Gastroesophageal sphincter (tissue), 4 donors: Measurements from ENCODE around the gene TP63. TPM values are rescaled to one million over a fixed set of nuclear protein-coding genes. Genes with fewer than 3 reads are reported as not detected.

ENCODE experiments used
- ATAC-seq: fragments of 150-250 bp; one replicate; pipeline ENCODE4 v1.9.1; 2016; ENCODE audit warnings: mild to moderate bottlenecking, moderate library complexity
- H3K27ac ChIP-seq, 4 donors: fragments of 200-600 bp; sonication (generic) in 3 of 4; 1 replicate in 3 of 4; 2 replicates in 1 of 4; pipeline ENCODE4 v1.5.1; 2016 to 2019
- H3K27me3 ChIP-seq: fragments of 200-600 bp; sonication (generic); one replicate; pipeline ENCODE4 v1.5.1; 2019
- H3K36me3 ChIP-seq, 2 donors: fragments of 200-600 bp; sonication (generic); one replicate each; pipeline ENCODE4 v1.5.1; 2019; ENCODE audit warnings: control low read depth in 1 of 2
- H3K4me1 ChIP-seq, 3 donors: fragments of 200-600 bp; sonication (generic); 1 replicate in 2 of 3; 2 replicates in 1 of 3; pipeline ENCODE4 v1.5.1; 2016 to 2019; ENCODE audit warnings: control low read depth in 2 of 3
- H3K4me3 ChIP-seq, 2 donors: fragments of 200-600 bp; sonication (generic); one replicate each; pipeline ENCODE4 v1.5.1; 2019; ENCODE audit warnings: mild to moderate bottlenecking in 1 of 2, moderate library complexity in 1 of 2
- H3K9me3 ChIP-seq, 3 donors: fragments of 200-600 bp; sonication (generic); one replicate each; pipeline ENCODE4 v1.5.1; 2017 to 2019; ENCODE audit warnings: control low read depth in 2 of 3
- EP300 ChIP-seq: sonication (generic); formaldehyde crosslinking; IDR thresholded peaks from one replicate; pipeline ENCODE4 v1.6.1; 2017; ENCODE audit warnings: antibody characterized with exemption, mild to moderate bottlenecking
- POLR2A ChIP-seq, 2 donors: fragments of 450-650 bp; IDR thresholded peaks; one replicate each; pipeline ENCODE4 v1.6.1; 2017; ENCODE audit warnings: antibody characterized with exemption in 2 of 2, mild to moderate bottlenecking in 2 of 2, moderate library complexity in 1 of 2
- POLR2AphosphoS5 ChIP-seq: sonication (generic); formaldehyde crosslinking; IDR thresholded peaks from one replicate; pipeline ENCODE4 v1.6.1; 2017; ENCODE audit warnings: antibody characterized with exemption
- WGBS, 2 donors: methylation state at CpG; one replicate each; pipeline ENCODE4 v1.1.5; 2018; ENCODE audit warnings: low coverage in 1 of 2; 5-methylcytosine and 5-hydroxymethylcytosine counted together
- total RNA-seq, 4 donors: library from RNA; depleted of rRNA; stranded (reverse); fragments of >200 nt; gene quantifications; one replicate each; pipeline ENCODE4 v1.1.0, GENCODE V29; 2016
- TF ChIP-seq, protein P1 (sequence below), 4 experiments: fragments of 200-600 bp in 2 of 4; fragments of 450-650 bp in 2 of 4; sonication (generic) in 1 of 4; IDR thresholded peaks; one replicate each; pipeline ENCODE4 v1.5.1; 2017 to 2019; ENCODE audit warnings: antibody characterized with exemption in 4 of 4, mild to moderate bottlenecking in 2 of 4, moderate library complexity in 2 of 4

The TP63 gene
- total RNA-seq, 4 donors from 2014 or later, result 0.13 to 7.4 (median 3.4) TPM; not detected in 1

DNA sequence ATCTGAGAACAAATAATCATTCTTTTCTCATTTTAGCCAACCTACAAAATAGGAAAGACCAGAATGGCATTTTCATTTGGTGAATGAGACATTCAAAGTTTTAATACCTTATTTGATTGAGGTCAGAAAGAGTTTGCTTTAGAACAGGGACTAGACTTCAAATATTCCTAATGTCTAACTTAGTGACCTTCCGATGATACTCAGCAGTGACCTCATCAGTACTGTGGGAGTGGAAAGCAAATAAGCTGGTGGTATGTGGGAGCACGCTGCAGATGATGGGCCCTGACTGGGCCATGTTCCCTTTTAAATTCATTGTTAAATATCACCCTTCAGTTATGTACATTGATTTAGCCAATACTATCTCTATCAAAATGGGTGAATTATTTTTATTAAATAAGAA lies 266.2 kb downstream of the TP63 start:
- Histone ChIP-seq H3K4me1 (no peaks in the 10 kb centered on the region), H3K27me3 (no peaks in the 10 kb centered on the region), H3K4me3 (no peak overlapping the region), H3K9me3 (no peaks in the 10 kb centered on the region), H3K36me3 (no peaks in the 10 kb centered on the region), H3K27ac (no peak overlapping the region)
- ATAC-seq, result no peak
- WGBS, 2 donors, result 75 to 90% methylated on average over 2 of the region's 2 CpGs
- no peak for TF ChIP-seq POLR2AphosphoS5
- TF ChIP-seq, protein P1, sequence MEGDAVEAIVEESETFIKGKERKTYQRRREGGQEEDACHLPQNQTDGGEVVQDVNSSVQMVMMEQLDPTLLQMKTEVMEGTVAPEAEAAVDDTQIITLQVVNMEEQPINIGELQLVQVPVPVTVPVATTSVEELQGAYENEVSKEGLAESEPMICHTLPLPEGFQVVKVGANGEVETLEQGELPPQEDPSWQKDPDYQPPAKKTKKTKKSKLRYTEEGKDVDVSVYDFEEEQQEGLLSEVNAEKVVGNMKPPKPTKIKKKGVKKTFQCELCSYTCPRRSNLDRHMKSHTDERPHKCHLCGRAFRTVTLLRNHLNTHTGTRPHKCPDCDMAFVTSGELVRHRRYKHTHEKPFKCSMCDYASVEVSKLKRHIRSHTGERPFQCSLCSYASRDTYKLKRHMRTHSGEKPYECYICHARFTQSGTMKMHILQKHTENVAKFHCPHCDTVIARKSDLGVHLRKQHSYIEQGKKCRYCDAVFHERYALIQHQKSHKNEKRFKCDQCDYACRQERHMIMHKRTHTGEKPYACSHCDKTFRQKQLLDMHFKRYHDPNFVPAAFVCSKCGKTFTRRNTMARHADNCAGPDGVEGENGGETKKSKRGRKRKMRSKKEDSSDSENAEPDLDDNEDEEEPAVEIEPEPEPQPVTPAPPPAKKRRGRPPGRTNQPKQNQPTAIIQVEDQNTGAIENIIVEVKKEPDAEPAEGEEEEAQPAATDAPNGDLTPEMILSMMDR (IDR thresholded peaks at IDR 0.05), result no peak
- TF ChIP-seq POLR2A (IDR thresholded peaks at IDR 0.05), result no peak
- TF ChIP-seq EP300, result no peak

DNA sequence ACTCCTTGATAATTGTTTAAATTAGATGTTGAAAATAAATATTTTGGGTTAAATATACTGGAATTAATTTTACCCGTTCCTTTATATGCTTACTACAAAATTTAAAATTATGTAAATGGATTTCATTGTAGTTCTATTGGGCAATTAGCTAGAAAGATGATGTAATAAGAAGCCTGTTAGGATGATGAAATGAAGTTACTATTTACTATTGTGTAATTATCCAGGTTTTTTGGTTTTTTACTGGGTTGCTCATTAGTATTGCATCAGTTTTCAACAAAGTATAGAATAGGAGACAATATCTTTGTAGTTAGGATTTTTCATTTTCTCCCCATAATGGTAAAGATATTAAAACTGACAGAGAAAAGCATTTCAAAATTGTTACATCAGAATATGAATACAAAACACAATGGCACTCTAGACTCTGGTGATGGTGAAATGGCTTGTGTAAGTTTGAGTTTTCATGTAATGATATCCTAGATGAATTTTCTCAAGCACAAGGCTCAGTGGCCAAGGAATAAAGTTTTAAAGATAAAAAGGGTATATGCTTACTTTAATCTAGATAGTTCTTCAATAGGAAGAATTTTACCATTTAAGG lies 267.5 kb downstream of the TP63 start:
- no peaks in the 10 kb centered on the region for H3K9me3 ChIP-seq
- no peak overlapping the region for H3K4me3 ChIP-seq
- no peaks in the 10 kb centered on the region for H3K36me3 ChIP-seq
- no peaks in the 10 kb centered on the region for H3K27me3 ChIP-seq
- 86 to 95% methylated on average over 1 of the region's 1 CpG for WGBS, 2 donors
- TF ChIP-seq, protein P1 (IDR thresholded peaks at IDR 0.05), result no peak
- no peak for TF ChIP-seq POLR2AphosphoS5
- no peak for TF ChIP-seq EP300
- TF ChIP-seq POLR2A (IDR thresholded peaks at IDR 0.05), result no peak
- H3K27ac ChIP-seq, result no peak overlapping the region
- H3K4me1 ChIP-seq, result no peaks in the 10 kb centered on the region
- no peak for ATAC-seq

DNA sequence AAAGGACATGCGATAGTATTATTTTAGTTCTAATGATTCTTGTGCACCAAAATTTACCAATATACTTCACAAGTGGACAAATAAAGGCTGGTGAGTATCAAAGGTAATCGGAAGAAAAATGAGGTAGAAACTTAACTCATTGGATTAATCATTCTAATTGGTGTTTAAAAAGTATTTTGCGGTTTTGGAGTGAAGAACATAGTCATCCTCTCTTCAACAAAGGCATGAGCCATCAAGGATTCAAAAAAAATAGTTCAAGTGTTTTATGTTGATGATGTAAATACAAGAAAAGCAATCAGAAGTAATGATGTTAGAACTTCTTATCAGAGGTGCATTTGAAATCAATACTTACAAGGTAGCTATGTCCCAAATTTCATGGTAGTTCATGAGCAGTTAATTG lies 268.0 kb downstream of the TP63 start:
- no peaks in the 10 kb centered on the region for H3K9me3 ChIP-seq
- no peaks in the 10 kb centered on the region for H3K4me1 ChIP-seq
- no peak overlapping the region for H3K4me3 ChIP-seq
- TF ChIP-seq EP300, result no peak
- no peak for TF ChIP-seq POLR2A (IDR thresholded peaks at IDR 0.05)
- TF ChIP-seq, protein P1 (IDR thresholded peaks at IDR 0.05), result no peak
- TF ChIP-seq POLR2AphosphoS5, result no peak
- H3K27me3 ChIP-seq, result no peaks in the 10 kb centered on the region
- no peak overlapping the region for H3K27ac ChIP-seq
- H3K36me3 ChIP-seq, result no peaks in the 10 kb centered on the region
- 95 to 96% methylated on average over 3 of the region's 3 CpGs for WGBS, 2 donors
- no peak for ATAC-seq

DNA sequence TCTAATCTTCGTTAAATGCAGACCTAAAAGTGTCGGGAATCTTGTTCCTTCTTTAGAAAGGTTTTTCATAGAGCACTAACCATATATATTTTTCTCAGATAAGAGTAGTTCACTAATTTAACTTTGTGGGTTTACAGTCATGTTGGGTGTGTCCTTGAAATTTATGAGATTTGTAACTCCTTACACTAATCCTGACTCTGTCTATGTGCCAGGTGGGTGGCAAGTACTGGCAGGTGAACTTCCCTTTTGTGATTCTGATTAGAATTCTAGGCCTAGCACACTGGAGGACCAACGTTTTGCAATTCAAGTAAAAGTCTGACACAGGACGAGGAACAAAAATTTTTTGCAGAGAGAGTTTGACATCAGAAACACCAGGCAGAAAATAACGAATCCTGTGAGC lies 269.4 kb downstream of the TP63 start:
- Histone ChIP-seq H3K27ac (no peak overlapping the region), H3K27me3 (no peaks in the 10 kb centered on the region), H3K4me3 (no peak overlapping the region), H3K4me1 (no peaks in the 10 kb centered on the region), H3K36me3 (no peaks in the 10 kb centered on the region), H3K9me3 (no peaks in the 10 kb centered on the region)
- no peak for TF ChIP-seq POLR2A (IDR thresholded peaks at IDR 0.05)
- TF ChIP-seq POLR2AphosphoS5, result no peak
- TF ChIP-seq, protein P1 (IDR thresholded peaks at IDR 0.05), result no peak
- no peak for TF ChIP-seq EP300
- ATAC-seq, result no peak
- WGBS, 2 donors, result 73 to 86% methylated on average over 4 to 5 of the region's 5 CpGs

DNA sequence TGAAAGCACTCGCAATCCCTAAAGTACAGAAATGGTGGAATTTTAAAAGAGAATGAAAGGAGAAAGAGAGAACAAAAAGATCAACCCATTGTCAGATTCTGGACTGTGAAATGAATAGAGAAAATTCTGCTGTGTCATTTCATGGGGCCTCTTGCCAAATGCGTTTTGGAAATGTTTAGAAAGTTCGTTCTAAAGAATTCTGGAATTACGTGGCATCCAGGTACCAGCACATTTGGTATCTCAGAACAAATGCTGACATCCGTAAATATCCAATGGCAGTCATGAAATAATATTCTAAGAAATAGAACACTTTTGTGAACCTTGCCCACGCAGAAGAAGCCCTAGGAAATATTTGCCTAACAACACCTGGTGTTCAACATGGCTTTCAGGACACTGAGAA lies 270.3 kb downstream of the TP63 start:
- H3K4me1 ChIP-seq, result no peaks in the 10 kb centered on the region
- H3K27ac ChIP-seq, result no peak overlapping the region
- WGBS, 2 donors, result 87 to 88% methylated on average over 5 to 6 of the region's 6 CpGs
- no peak overlapping the region for H3K4me3 ChIP-seq
- ATAC-seq, result no peak
- H3K36me3 ChIP-seq, result no peaks in the 10 kb centered on the region
- TF ChIP-seq EP300, result no peak
- no peak for TF ChIP-seq POLR2AphosphoS5
- no peaks in the 10 kb centered on the region for H3K27me3 ChIP-seq
- H3K9me3 ChIP-seq, result no peaks in the 10 kb centered on the region
